WTC11 (cell line): ENCODE data around the gene PAX8. TPM values are rescaled to one million over a fixed set of nuclear protein-coding genes. Genes with fewer than 3 reads are reported as not detected.

Source experiments
- ATAC-seq: fragments of 200-7000 bp; cut with Tn5 transposase; 2 replicates; pipeline ENCODE4 v1.10.0; 2021; ENCODE audit warnings: mild to moderate bottlenecking, moderate library complexity
- CTCF ChIA-PET: fragments of 300-600 bp; sonication (Branson Sonifier 250); formaldehyde crosslinking; loops from one replicate; lab custom pipeline; 2021; ENCODE audit warnings: antibody characterized with exemption; lab: Charles Lee
- POLR2A ChIA-PET: fragments of 350-600 bp; sonication (Branson Sonifier 250); formaldehyde crosslinking; loops from one replicate; lab custom pipeline; 2021; ENCODE audit warnings: antibody characterized with exemption; lab: Charles Lee
- DNase-seq: peaks from one replicate; pipeline ENCODE4 v3.0.0; 2021; ENCODE audit warnings: low spot score
- H3K27ac Mint-ChIP-seq: 2 replicates; pipeline ENCODE4 v1.8.0; 2021; ENCODE audit warnings: mixed read lengths
- H3K27me3 Mint-ChIP-seq: 2 replicates; pipeline ENCODE4 v1.8.0; 2021; ENCODE audit warnings: low read depth, mild to moderate bottlenecking, moderate library complexity, mixed read lengths
- H3K36me3 Mint-ChIP-seq: 2 replicates; pipeline ENCODE4 v1.8.0; 2021; ENCODE audit warnings: mixed read lengths
- H3K4me1 Mint-ChIP-seq: 2 replicates; pipeline ENCODE4 v1.8.0; 2022; ENCODE audit warnings: mixed read lengths
- H3K4me3 Mint-ChIP-seq: 2 replicates; pipeline ENCODE4 v1.8.0; 2021; ENCODE audit warnings: mild to moderate bottlenecking, moderate library complexity, mixed read lengths
- H3K9me3 Mint-ChIP-seq: 2 replicates; pipeline ENCODE4 v1.8.0; 2021; ENCODE audit warnings: mixed read lengths
- CBFB ChIP-seq: sonication (generic); formaldehyde crosslinking; IDR thresholded peaks from 2 replicates; pipeline ENCODE4 v1.8.1; 2022; ENCODE audit warnings: mild to moderate bottlenecking, low read depth, missing genetic modification reagents
- CREM ChIP-seq: sonication (generic); formaldehyde crosslinking; IDR thresholded peaks from 2 replicates; pipeline ENCODE4 v1.8.1; 2022; ENCODE audit warnings: mild to moderate bottlenecking, missing genetic modification reagents, moderate library complexity
- ERG ChIP-seq: fragments of 250-450 bp; sonication (Bioruptor Pico); IDR thresholded peaks from 2 replicates; pipeline ENCODE4 v1.8.0; 2021; ENCODE audit warnings: mild to moderate bottlenecking
- FOXK1 ChIP-seq: sonication (generic); formaldehyde crosslinking; IDR thresholded peaks from 2 replicates; pipeline ENCODE4 v1.8.0; 2022; ENCODE audit warnings: mild to moderate bottlenecking, moderate library complexity, missing genetic modification reagents
- HMGA2 ChIP-seq: fragments of 250-450 bp; sonication (Bioruptor Pico); IDR thresholded peaks from 2 replicates; pipeline ENCODE4 v1.4.0; 2021; ENCODE audit warnings: mild to moderate bottlenecking, moderate library complexity
- HMGXB4 ChIP-seq: sonication (generic); formaldehyde crosslinking; IDR thresholded peaks from 2 replicates; pipeline ENCODE4 v1.8.1; 2023; ENCODE audit warnings: mild to moderate bottlenecking, moderate library complexity, missing genetic modification reagents
- IRF2 ChIP-seq: sonication (generic); formaldehyde crosslinking; IDR thresholded peaks from 2 replicates; pipeline ENCODE4 v1.8.0; 2022; ENCODE audit warnings: low read depth, missing genetic modification reagents, borderline replicate concordance
- MXD4 ChIP-seq: fragments of 250-450 bp; sonication (Bioruptor Pico); IDR thresholded peaks from 2 replicates; pipeline ENCODE4 v1.8.0; 2021; ENCODE audit warnings: mild to moderate bottlenecking, moderate library complexity, borderline replicate concordance
- NFE2L1 ChIP-seq: sonication (generic); formaldehyde crosslinking; IDR thresholded peaks from 2 replicates; pipeline ENCODE4 v1.8.1; 2023; ENCODE audit warnings: missing genetic modification reagents
- NR2C2 ChIP-seq: sonication (generic); formaldehyde crosslinking; IDR thresholded peaks from 2 replicates; pipeline ENCODE4 v1.8.0; 2022; ENCODE audit warnings: mild to moderate bottlenecking, missing genetic modification reagents
- NR3C1 ChIP-seq: sonication (generic); formaldehyde crosslinking; conservative IDR thresholded peaks from 2 replicates; pipeline ENCODE4 v1.8.1; 2023; ENCODE audit warnings: low read depth, mild to moderate bottlenecking, missing genetic modification reagents
- STAT6 ChIP-seq: sonication (generic); formaldehyde crosslinking; conservative IDR thresholded peaks from 2 replicates; pipeline ENCODE4 v1.8.1; 2023; ENCODE audit warnings: mild to moderate bottlenecking, low read depth, missing genetic modification reagents, moderate library complexity
- TEAD4 ChIP-seq: sonication (generic); formaldehyde crosslinking; IDR thresholded peaks from 2 replicates; pipeline ENCODE4 v1.8.0; 2022; ENCODE audit warnings: mild to moderate bottlenecking, missing genetic modification reagents
- ZNF121 ChIP-seq: sonication (generic); formaldehyde crosslinking; IDR thresholded peaks from 2 replicates; pipeline ENCODE4 v1.8.0; 2023; ENCODE audit warnings: missing genetic modification reagents
- ZNF396 ChIP-seq: fragments of 250-450 bp; sonication (Bioruptor Pico); IDR thresholded peaks from 2 replicates; pipeline ENCODE4 v1.8.0; 2021; ENCODE audit warnings: mild to moderate bottlenecking, moderate library complexity, borderline replicate concordance
- total RNA-seq: library from RNA; stranded (reverse); gene quantifications from 3 replicates; pipeline ENCODE4 v1.2.3, GENCODE V29; 2021
- TF ChIP-seq, protein P1 (sequence below): sonication (generic); formaldehyde crosslinking; IDR thresholded peaks from 2 replicates; pipeline ENCODE4 v1.8.0; 2023; ENCODE audit warnings: mild to moderate bottlenecking, missing genetic modification reagents

Gene PAX8
- total RNA-seq, 1 experiment from 2014 or later = 0.35 TPM

- no peak for DNase-seq
- Mint-ChIP-seq H3K27ac (no peak overlapping the region), H3K27me3 (peaks cover 7% of the 10 kb centered on the region; the same call in 1 of the 2 replicates), H3K9me3 (no peaks in the 10 kb centered on the region; the same call in 1 of the 2 replicates), H3K4me1 (peaks cover 20% of the 10 kb centered on the region), H3K4me3 (no peak overlapping the region), H3K36me3 (no peaks in the 10 kb centered on the region)
- TF ChIP-seq ERG (no peak), NR2C2 (no peak), IRF2 (CRISPR knock-in tag) (no peak), ZNF121 (CRISPR knock-in tag) (no peak), MXD4 (no peak), HMGXB4 (CRISPR knock-in tag) (no peak), ZNF396 (CRISPR knock-in tag) (no peak), NR3C1 (CRISPR knock-in tag) (no peak), TEAD4 (CRISPR knock-in tag) (no peak), NFE2L1 (CRISPR knock-in tag) (no peak), STAT6 (CRISPR knock-in tag) (no peak), FOXK1 (CRISPR knock-in tag) (no peak), HMGA2 (CRISPR knock-in tag) (no peak)
- TF ChIP-seq, protein P1, sequence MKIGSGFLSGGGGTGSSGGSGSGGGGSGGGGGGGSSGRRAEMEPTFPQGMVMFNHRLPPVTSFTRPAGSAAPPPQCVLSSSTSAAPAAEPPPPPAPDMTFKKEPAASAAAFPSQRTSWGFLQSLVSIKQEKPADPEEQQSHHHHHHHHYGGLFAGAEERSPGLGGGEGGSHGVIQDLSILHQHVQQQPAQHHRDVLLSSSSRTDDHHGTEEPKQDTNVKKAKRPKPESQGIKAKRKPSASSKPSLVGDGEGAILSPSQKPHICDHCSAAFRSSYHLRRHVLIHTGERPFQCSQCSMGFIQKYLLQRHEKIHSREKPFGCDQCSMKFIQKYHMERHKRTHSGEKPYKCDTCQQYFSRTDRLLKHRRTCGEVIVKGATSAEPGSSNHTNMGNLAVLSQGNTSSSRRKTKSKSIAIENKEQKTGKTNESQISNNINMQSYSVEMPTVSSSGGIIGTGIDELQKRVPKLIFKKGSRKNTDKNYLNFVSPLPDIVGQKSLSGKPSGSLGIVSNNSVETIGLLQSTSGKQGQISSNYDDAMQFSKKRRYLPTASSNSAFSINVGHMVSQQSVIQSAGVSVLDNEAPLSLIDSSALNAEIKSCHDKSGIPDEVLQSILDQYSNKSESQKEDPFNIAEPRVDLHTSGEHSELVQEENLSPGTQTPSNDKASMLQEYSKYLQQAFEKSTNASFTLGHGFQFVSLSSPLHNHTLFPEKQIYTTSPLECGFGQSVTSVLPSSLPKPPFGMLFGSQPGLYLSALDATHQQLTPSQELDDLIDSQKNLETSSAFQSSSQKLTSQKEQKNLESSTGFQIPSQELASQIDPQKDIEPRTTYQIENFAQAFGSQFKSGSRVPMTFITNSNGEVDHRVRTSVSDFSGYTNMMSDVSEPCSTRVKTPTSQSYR (CRISPR knock-in tag) = no peak
- ATAC-seq = no peak
- ChIA-PET CTCF (no interaction called here), POLR2A (no interaction called here)
Observed at GRCh38 chr2:113169002-113169530, 109.7 kb downstream of the PAX8 start.

GRCh38 chr2:113167962-113168340 is 110.8 kb downstream of the PAX8 start:
- DNase-seq (no peak), ATAC-seq (no peak)
- peaks cover 12% of the 10 kb centered on the region for H3K4me1 Mint-ChIP-seq
- CTCF ChIA-PET = interaction anchor here (1.0 kb wide), 1 partner anchor 25 kb away, joined by 4 read pairs; no protein-coding TSS in a partner anchor
- peaks cover 7% of the 10 kb centered on the region; the same call in 1 of the 2 replicates for H3K27me3 Mint-ChIP-seq
- H3K4me3 Mint-ChIP-seq = no peak overlapping the region
- H3K27ac Mint-ChIP-seq = no peak overlapping the region
- H3K36me3 Mint-ChIP-seq = no peaks in the 10 kb centered on the region
- H3K9me3 Mint-ChIP-seq = no peaks in the 10 kb centered on the region; the same call in 1 of the 2 replicates
- POLR2A ChIA-PET = no interaction called here
- no peak for TF ChIP-seq CREM
- TF ChIP-seq ZNF396 (CRISPR knock-in tag) = no peak
- TF ChIP-seq ERG = no peak
- TF ChIP-seq CBFB (CRISPR knock-in tag) = no peak
